ENCODE measurements around the gene HHIPL1. TPM values are rescaled to one million over a fixed set of nuclear protein-coding genes. Genes with fewer than 3 reads are reported as not detected.

HHIPL1 gene
- total RNA-seq, 4 donors from 2014 or later = 2.7 to 9.6 (median 3.7) TPM

DNA sequence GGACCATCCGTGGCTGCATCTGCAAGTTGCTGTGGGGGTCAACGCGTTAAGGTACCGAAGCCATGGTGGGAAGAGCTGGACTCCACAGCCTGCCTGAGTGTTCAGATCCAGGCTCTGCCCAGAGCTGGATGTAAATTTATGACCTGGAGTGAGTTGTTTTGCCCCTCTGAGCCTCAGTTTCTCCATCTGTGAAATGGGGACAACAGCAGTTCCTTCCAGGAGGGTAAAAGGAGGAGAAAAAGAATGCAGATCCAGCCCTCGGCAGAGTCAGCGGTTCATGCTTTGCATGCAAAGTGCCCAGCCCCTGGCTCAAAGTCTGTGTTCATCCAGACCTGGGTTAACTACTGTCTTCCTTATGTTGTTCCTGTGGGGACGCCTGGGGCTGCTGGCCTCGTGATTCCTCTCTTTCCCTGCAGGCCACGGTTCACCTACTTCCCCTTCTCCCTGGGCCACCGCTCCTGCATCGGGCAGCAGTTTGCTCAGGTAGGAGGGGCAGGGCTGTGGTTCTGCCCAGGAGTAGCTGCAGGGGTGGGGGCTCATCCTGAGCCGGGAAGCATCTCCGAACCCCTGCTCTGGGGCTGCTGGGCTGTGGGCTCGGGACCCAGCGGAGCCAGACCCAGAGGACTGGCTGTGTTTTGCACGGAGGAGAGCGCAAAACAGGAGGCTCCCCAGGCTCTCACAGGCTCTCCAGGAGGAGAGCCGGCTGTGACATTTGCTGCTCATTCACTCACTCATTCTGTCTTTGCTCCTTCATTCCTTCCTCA, 81.0 kb downstream of the HHIPL1 start:
- TF ChIP-seq EP300 (IDR thresholded peaks at IDR 0.05) (no peak), POLR2AphosphoS5 (IDR thresholded peaks at IDR 0.05) (no peak), POLR2A (IDR thresholded peaks at IDR 0.05) (no peak)
- TF ChIP-seq, protein P1, sequence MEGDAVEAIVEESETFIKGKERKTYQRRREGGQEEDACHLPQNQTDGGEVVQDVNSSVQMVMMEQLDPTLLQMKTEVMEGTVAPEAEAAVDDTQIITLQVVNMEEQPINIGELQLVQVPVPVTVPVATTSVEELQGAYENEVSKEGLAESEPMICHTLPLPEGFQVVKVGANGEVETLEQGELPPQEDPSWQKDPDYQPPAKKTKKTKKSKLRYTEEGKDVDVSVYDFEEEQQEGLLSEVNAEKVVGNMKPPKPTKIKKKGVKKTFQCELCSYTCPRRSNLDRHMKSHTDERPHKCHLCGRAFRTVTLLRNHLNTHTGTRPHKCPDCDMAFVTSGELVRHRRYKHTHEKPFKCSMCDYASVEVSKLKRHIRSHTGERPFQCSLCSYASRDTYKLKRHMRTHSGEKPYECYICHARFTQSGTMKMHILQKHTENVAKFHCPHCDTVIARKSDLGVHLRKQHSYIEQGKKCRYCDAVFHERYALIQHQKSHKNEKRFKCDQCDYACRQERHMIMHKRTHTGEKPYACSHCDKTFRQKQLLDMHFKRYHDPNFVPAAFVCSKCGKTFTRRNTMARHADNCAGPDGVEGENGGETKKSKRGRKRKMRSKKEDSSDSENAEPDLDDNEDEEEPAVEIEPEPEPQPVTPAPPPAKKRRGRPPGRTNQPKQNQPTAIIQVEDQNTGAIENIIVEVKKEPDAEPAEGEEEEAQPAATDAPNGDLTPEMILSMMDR (IDR thresholded peaks at IDR 0.05) = no peak
- H3K27ac ChIP-seq = no peak overlapping the region
- H3K36me3 ChIP-seq = no peaks in the 10 kb centered on the region
- peaks cover 0 to 15% (median 9%) of the 10 kb centered on the region in 3 donors for H3K4me1 ChIP-seq
- WGBS, 2 donors (ENCODE audit: low coverage in 1 of 2) = 79 to 93% methylated on average over 2 to 3 of the region's 18 CpGs
- H3K9me3 ChIP-seq = no peaks in the 10 kb centered on the region
- H3K4me3 ChIP-seq = no peak overlapping the region
- ATAC-seq = no peak
- H3K27me3 ChIP-seq = no peaks in the 10 kb centered on the region

DNA sequence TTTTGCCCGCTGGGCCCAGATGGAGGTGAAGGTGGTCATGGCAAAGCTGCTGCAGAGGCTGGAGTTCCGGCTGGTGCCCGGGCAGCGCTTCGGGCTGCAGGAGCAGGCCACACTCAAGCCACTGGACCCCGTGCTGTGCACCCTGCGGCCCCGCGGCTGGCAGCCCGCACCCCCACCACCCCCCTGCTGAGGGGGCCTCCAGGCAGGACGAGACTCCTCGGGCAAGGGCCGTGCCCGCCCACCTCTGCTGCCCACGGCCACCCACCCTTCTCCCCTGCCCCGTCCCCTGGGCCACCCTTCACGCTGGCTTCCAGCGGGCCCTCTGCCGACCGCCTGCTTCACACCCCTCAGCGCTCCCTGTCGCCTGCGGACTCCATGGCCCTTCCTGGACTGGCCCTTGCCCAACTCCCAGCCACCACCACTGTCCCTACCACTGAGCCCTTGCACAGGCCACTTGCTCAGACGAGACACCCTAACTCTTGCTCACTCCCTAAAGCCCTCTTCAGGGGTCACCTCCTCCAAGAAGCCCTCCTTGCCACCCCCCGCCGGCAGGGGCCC, 81.7 kb downstream of the HHIPL1 start:
- Histone ChIP-seq H3K36me3 (no peaks in the 10 kb centered on the region), H3K4me3 (no peak overlapping the region), H3K9me3 (no peaks in the 10 kb centered on the region), H3K27ac (no peak overlapping the region), H3K27me3 (no peaks in the 10 kb centered on the region), H3K4me1 (peaks cover 0 to 21% (median 15%) of the 10 kb centered on the region in 3 donors)
- ATAC-seq = no peak
- 83 to 100% methylated on average over 1 to 3 of the region's 26 CpGs for WGBS, 2 donors (ENCODE audit: low coverage in 1 of 2)
- TF ChIP-seq EP300 (IDR thresholded peaks at IDR 0.05) (no peak), POLR2A (IDR thresholded peaks at IDR 0.05) (no peak), POLR2AphosphoS5 (IDR thresholded peaks at IDR 0.05) (no peak)
- TF ChIP-seq, protein P1 (IDR thresholded peaks at IDR 0.05) = no peak

GRCh38 chr14:99727096-99727870, 82.4 kb downstream of the HHIPL1 start:
- TF ChIP-seq, protein P1 (IDR thresholded peaks at IDR 0.05) = no peak
- TF ChIP-seq EP300 (IDR thresholded peaks at IDR 0.05) = no peak
- no peak for TF ChIP-seq POLR2A (IDR thresholded peaks at IDR 0.05)
- no peak for TF ChIP-seq POLR2AphosphoS5 (IDR thresholded peaks at IDR 0.05)

DNA sequence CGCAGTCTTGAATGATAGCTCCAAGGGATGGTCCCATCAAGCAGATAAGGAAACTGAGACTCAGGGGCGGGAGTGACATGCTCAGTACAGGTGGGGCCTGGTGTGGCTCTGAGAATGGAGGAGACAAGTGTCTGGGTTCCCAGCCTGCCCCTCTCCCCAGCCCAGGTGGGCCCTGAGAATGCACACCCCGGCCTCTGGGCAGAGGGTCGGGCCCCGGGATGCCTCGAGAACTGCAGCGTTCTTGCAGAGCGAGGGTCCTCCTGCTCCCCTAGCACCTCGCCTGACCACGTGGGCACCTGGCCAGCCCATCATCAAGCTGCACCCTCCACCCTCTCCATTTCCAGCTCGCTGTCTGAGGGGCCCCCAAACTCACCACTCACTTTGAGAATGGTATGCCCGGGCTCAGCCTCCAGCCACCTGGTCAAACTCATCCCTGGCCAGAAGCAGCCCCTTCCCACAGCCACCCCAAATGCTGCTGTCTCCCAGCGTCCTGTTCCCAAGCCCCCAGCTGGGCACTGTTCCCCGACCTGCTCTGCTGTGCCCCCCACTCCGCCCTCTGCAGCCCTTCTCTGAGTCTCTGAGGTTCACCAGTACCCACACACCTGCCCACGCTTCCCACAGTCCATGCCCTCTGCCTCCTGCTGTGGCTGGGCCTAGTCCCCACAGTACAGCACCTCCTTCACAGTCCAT, 83.4 kb downstream of the HHIPL1 start:
- Histone ChIP-seq H3K4me3 (no peak overlapping the region), H3K9me3 (no peaks in the 10 kb centered on the region), H3K4me1 (peaks cover 0 to 39% (median 22%) of the 10 kb centered on the region in 3 donors), H3K27ac (no peak overlapping the region), H3K27me3 (no peaks in the 10 kb centered on the region), H3K36me3 (no peaks in the 10 kb centered on the region)
- no peak for ATAC-seq
- WGBS, 2 donors (ENCODE audit: low coverage in 1 of 2) = 86 to 100% methylated on average over 2 of the region's 16 CpGs
- TF ChIP-seq, protein P1 (IDR thresholded peaks at IDR 0.05) = no peak
- TF ChIP-seq EP300 (IDR thresholded peaks at IDR 0.05) = no peak
- no peak for TF ChIP-seq POLR2A (IDR thresholded peaks at IDR 0.05)
- TF ChIP-seq POLR2AphosphoS5 (IDR thresholded peaks at IDR 0.05) = no peak

More at GRCh38 chr14:99727096-99727870, 82.4 kb downstream of the HHIPL1 start:
- ATAC-seq = no peak
- Histone ChIP-seq H3K36me3 (no peaks in the 10 kb centered on the region), H3K4me1 (peaks cover 0 to 28% (median 22%) of the 10 kb centered on the region in 3 donors), H3K9me3 (no peaks in the 10 kb centered on the region), H3K27ac (no peak overlapping the region), H3K4me3 (no peak overlapping the region), H3K27me3 (no peaks in the 10 kb centered on the region)
- 100% methylated on average over 4 to 5 of the region's 25 CpGs for WGBS, 2 donors (ENCODE audit: low coverage in 1 of 2)
